ENCODE results near the gene PPP3R1. TPM values are rescaled to one million over a fixed set of nuclear protein-coding genes. Genes with fewer than 3 reads are reported as not detected.

Gene PPP3R1
- total RNA-seq, 1 donor from 2014 or later = 46.3 TPM

DNA sequence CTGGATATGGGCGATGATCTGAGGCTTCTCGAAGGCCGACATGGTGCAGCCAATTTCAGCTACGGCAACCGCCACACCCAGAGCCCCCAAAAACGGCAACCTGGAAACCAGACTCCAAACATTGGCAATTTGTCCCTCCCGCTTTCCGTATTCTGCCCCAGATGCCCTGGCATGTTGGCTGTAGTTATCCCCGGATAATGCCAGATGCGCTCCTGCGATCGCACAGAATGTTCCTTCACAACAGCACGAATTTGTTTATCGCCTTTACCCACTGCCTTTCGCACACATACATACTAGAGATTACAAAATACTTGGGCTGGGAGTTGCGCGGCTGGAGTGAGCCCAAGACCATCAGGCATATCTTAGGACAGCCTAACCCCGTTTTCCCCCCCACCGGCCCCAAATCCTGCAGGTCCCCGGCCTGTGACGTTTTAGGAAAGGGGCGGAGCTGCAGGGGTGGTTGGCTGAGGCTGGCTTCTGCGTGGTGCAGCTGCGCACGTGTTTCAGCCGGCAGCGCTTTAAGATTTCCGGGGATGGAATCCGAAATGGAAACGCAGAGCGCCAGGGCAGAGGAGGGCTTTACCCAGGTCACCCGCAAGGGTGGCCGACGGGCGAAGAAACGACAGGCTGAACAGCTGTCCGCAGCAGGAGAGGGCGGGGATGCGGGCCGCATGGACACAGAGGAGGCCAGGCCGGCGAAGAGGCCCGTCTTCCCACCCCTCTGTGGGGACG lies 94.8 kb downstream of the PPP3R1 start, which contains the start of gene PNO1:
Gene PNO1, plus strand, starts transcription at position 487 of the 732 bp plus-strand sequence. Its CDS starts 47 bp downstream, at position 534.
- H3K27ac Mint-ChIP-seq = peak within 1 kb of the TSS; percentile 100
- no peaks in the 10 kb centered on the region for H3K9me3 Mint-ChIP-seq
- peak within 1 kb of the TSS; percentile 98 for H3K4me3 Mint-ChIP-seq
- peaks cover 22% of the 10 kb centered on the region for H3K36me3 Mint-ChIP-seq
- peaks cover 23% of the 10 kb centered on the region for H3K4me1 Mint-ChIP-seq (ENCODE audit: unreplicated experiment)
- TF ChIP-seq, protein P1, sequence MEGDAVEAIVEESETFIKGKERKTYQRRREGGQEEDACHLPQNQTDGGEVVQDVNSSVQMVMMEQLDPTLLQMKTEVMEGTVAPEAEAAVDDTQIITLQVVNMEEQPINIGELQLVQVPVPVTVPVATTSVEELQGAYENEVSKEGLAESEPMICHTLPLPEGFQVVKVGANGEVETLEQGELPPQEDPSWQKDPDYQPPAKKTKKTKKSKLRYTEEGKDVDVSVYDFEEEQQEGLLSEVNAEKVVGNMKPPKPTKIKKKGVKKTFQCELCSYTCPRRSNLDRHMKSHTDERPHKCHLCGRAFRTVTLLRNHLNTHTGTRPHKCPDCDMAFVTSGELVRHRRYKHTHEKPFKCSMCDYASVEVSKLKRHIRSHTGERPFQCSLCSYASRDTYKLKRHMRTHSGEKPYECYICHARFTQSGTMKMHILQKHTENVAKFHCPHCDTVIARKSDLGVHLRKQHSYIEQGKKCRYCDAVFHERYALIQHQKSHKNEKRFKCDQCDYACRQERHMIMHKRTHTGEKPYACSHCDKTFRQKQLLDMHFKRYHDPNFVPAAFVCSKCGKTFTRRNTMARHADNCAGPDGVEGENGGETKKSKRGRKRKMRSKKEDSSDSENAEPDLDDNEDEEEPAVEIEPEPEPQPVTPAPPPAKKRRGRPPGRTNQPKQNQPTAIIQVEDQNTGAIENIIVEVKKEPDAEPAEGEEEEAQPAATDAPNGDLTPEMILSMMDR (conservative IDR thresholded peaks at IDR 0.05) = peak; percentile 45
- H3K27me3 Mint-ChIP-seq = no peaks in the 10 kb centered on the region
- peak; percentile 95 for DNase-seq (ENCODE audit: extremely low spot score, unreplicated experiment)

DNA sequence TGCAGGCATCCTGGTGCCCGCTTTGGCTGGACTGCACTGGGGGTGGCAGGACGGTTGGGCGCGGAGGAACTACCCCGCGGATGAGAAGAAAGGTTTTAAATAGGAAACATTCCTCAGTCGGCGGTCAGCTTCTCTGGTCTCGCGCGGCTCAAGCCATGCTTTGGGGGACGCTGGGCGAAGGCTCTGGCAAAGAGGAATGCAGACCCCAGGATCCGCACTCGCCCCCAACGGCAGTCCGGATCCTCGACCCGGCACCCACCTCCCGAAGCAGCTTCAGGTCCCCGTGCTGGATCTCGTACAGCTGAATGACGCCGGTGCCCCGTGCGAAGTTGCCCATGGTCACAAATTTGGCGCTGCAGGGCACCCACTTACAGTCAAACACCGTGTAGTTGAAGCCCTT lies 95.3 kb downstream of the PPP3R1 start:
- no peak for DNase-seq (ENCODE audit: extremely low spot score, unreplicated experiment)
- peaks cover 23% of the 10 kb centered on the region for H3K4me1 Mint-ChIP-seq (ENCODE audit: unreplicated experiment)
- H3K9me3 Mint-ChIP-seq = no peaks in the 10 kb centered on the region
- peak overlapping the region; percentile 100 for H3K27ac Mint-ChIP-seq
- TF ChIP-seq, protein P1 (conservative IDR thresholded peaks at IDR 0.05) = no peak
- H3K4me3 Mint-ChIP-seq = peak overlapping the region; percentile 98
- H3K36me3 Mint-ChIP-seq = peaks cover 16% of the 10 kb centered on the region
- H3K27me3 Mint-ChIP-seq = no peaks in the 10 kb centered on the region

DNA sequence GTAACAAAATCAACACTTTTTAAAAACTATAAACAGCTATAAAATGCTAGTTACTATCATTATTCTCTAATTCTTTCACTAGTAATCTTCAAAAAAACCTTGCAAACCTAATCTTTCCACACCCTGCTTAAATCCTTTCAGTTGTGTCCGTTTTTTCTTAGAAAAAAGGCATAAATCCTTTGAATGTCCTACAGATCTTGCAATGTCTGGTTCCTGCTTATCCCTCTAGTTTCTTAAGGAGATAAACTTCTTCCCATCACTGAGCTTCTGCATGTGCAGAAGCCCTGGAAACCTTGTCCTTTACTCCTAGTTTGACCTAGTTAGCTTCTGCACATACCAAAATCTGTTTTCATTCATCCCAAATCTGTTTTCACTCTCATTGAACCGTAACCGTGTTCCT lies 95.9 kb downstream of the PPP3R1 start:
- H3K36me3 Mint-ChIP-seq = peaks cover 14% of the 10 kb centered on the region
- H3K27me3 Mint-ChIP-seq = no peaks in the 10 kb centered on the region
- peaks cover 23% of the 10 kb centered on the region for H3K4me1 Mint-ChIP-seq (ENCODE audit: unreplicated experiment)
- TF ChIP-seq, protein P1 (conservative IDR thresholded peaks at IDR 0.05) = no peak
- H3K27ac Mint-ChIP-seq = peak overlapping the region; percentile 100
- peak overlapping the region; percentile 98 for H3K4me3 Mint-ChIP-seq
- no peaks in the 10 kb centered on the region for H3K9me3 Mint-ChIP-seq
- DNase-seq (ENCODE audit: extremely low spot score, unreplicated experiment) = no peak

DNA sequence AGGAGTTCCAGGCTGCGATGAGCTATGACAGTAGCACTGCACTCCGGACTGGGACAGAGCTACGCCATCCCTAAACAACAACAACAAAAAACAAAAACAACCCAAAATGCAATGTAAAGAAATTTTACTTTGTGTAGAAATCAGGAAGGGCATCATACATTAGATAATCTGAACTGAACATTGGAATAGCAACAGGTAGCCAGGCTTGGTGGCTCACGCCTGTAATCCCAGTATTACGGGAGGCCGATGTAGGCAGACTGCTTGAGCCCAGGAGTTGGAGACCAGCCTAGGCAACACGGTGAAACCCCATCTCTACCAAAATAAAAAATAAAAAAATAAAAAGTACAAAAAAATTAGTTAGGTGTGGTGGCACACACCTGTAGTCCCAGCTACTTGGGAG lies 96.7 kb downstream of the PPP3R1 start:
- Mint-ChIP-seq H3K9me3 (no peaks in the 10 kb centered on the region), H3K4me3 (peak overlapping the region; percentile 78), H3K36me3 (peaks cover 8% of the 10 kb centered on the region), H3K4me1 (ENCODE audit: unreplicated experiment) (peaks cover 23% of the 10 kb centered on the region), H3K27me3 (no peaks in the 10 kb centered on the region), H3K27ac (no peak overlapping the region)
- DNase-seq (ENCODE audit: extremely low spot score, unreplicated experiment) = no peak
- TF ChIP-seq, protein P1 (conservative IDR thresholded peaks at IDR 0.05) = no peak

DNA sequence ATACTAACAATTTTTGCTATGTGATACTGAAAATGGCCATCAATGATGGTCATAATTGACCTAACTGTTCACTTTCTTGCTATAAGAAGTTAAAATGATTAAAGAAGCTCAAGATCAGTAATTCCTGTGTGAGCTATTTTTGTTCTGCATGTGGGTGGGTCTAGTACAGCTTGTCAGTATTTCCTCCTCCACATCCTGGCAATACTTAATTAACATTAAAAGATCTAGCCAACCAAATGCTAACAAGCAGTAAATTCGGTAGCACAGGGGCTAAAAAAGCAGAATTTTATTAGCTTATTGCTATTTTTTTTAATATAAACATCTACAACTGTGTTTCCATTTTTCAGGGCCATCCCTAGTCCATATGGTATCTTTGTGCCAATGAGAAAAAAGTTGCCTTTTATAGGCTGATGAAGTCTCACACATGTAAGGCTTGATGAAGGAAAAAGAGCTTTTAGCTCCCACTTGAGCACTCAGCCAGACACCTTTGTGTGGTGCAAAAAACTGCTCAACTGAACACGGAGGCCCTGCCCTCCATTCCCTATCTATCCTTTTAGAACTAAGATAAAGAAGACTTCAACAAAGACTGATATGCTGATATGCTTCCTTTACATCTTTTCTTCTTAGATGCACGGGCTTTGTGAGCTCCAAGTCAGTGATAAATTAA lies 99.5 kb downstream of the PPP3R1 start:
- DNase-seq (ENCODE audit: extremely low spot score, unreplicated experiment) = no peak
- no peaks in the 10 kb centered on the region for H3K27me3 Mint-ChIP-seq
- no peaks in the 10 kb centered on the region for H3K9me3 Mint-ChIP-seq
- H3K27ac Mint-ChIP-seq = no peak overlapping the region
- TF ChIP-seq, protein P1 (conservative IDR thresholded peaks at IDR 0.05) = no peak
- H3K36me3 Mint-ChIP-seq = peaks cover 5% of the 10 kb centered on the region
- H3K4me3 Mint-ChIP-seq = no peak overlapping the region
- H3K4me1 Mint-ChIP-seq (ENCODE audit: unreplicated experiment) = peaks cover 14% of the 10 kb centered on the region

Measured in type B pancreatic cell (in vitro differentiated cells).